ENCODE measurements around the gene BCL7C. TPM values are rescaled to one million over a fixed set of nuclear protein-coding genes. Genes with fewer than 3 reads are reported as not detected.

The BCL7C gene
- polyA plus RNA-seq, 1 donor (not counting 4 experiments of a cell fraction or from before 2014, with no cell fraction given), result 19.2 TPM

DNA sequence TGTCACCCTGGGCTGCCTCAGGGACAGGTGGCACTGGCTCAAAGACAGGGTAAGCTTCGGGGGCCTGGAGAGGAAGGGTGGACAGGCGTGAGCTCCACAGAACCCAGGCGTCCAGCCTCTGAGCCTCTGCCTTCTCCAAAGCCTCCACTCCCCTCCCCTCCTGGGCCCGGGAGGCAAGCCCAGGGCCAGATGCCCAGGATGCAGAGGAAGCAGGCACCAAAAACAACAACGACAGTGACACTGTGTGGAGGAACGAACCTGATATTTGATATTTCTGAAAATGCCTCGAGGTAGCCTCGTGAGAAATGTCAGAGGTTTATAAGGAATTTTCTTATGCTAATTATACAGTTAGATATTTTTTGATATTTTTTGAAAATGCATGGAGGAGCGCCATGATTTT is 6.0 kb downstream of the BCL7C start:
- no peak for TF ChIP-seq EZH2 (IDR thresholded peaks at IDR 0.05; ENCODE audit: low read length)
- TF ChIP-seq, protein P1, sequence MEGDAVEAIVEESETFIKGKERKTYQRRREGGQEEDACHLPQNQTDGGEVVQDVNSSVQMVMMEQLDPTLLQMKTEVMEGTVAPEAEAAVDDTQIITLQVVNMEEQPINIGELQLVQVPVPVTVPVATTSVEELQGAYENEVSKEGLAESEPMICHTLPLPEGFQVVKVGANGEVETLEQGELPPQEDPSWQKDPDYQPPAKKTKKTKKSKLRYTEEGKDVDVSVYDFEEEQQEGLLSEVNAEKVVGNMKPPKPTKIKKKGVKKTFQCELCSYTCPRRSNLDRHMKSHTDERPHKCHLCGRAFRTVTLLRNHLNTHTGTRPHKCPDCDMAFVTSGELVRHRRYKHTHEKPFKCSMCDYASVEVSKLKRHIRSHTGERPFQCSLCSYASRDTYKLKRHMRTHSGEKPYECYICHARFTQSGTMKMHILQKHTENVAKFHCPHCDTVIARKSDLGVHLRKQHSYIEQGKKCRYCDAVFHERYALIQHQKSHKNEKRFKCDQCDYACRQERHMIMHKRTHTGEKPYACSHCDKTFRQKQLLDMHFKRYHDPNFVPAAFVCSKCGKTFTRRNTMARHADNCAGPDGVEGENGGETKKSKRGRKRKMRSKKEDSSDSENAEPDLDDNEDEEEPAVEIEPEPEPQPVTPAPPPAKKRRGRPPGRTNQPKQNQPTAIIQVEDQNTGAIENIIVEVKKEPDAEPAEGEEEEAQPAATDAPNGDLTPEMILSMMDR (optimal IDR thresholded peaks at IDR 0.05 in 1 of 3, IDR thresholded peaks at IDR 0.05 in 1 of 3, conservative IDR thresholded peaks at IDR 0.05 in 1 of 3; ENCODE audit: extremely low read depth in 1 of 3, insufficient read depth in 2 of 3, low read length in 3 of 3), result no peak
- H2AFZ ChIP-seq (ENCODE audit: control insufficient read depth, low read length), result no peak overlapping the region
- H3K9me3 ChIP-seq (ENCODE audit: control insufficient read depth, low read depth, low read length), result no peaks in the 10 kb centered on the region
- no peaks in the 10 kb centered on the region for H3K27me3 ChIP-seq (ENCODE audit: control insufficient read depth, extremely low read depth, insufficient read depth, low read length)
- H3K4me1 ChIP-seq (ENCODE audit: control insufficient read depth, extremely low read depth, insufficient read depth, low read length), result peaks cover 3% of the 10 kb centered on the region
- dilution Hi-C loops (cut with MboI; ENCODE audit: extremely low pct_ligation_motif_present, low sequenced_read_pairs), result loop anchor here (25.0 kb wide), 1 partner anchor 101 kb away; the partner anchor contains the start of gene ZNF629
- H3K4me3 ChIP-seq (ENCODE audit: control insufficient read depth in 2 of 3, extremely low read depth in 1 of 3, insufficient read depth in 2 of 3, low read depth in 1 of 3, low read length in 3 of 3), result no peak overlapping the region
- peaks cover 4% of the 10 kb centered on the region for H3K79me2 ChIP-seq (ENCODE audit: control insufficient read depth, insufficient read depth, low read length)
- no peak overlapping the region for H3K4me2 ChIP-seq (ENCODE audit: control insufficient read depth, extremely low read depth, insufficient read depth, low read depth, low read length)
- no peaks in the 10 kb centered on the region for H3K9me1 ChIP-seq (ENCODE audit: control insufficient read depth, extremely low read depth, insufficient read depth, low read length)
- no peak for FAIRE-seq
- no peaks in the 10 kb centered on the region for H4K20me1 ChIP-seq (ENCODE audit: control insufficient read depth, extremely low read depth, insufficient read depth, low read length)
- no peak for DNase-seq (ENCODE audit: low read depth, low spot score)
- H3K36me3 ChIP-seq (ENCODE audit: control insufficient read depth in 2 of 2, extremely low read depth in 1 of 2, insufficient read depth in 2 of 2, low read length in 2 of 2), result peaks cover 10 to 14% of the 10 kb centered on the region in 2 experiments
- H3K27ac ChIP-seq (ENCODE audit: control insufficient read depth, insufficient read depth, low read length), result no peak overlapping the region
- H3K9ac ChIP-seq (ENCODE audit: control insufficient read depth, extremely low read depth, insufficient read depth, low read length), result no peak overlapping the region

DNA sequence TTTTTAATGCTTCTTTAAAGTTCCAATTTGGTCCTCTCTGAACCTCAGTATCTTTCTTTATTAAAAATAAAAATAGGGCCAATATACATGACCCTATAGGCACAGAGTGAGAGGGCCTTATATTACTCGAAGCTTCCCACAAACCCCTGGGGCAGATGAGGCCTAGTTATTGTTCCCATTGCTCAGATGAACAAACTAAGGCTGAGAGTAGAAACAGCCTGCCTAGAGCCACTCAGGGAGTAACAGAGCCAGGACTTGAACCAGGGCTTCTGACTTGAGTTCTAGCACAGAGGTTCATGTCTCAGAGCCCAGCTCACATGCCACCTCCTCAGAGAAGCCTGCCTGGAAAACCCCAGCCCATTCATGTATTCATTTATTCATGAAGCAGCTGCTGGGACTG is 7.7 kb downstream of the BCL7C start:
- dilution Hi-C loops (cut with MboI; ENCODE audit: extremely low pct_ligation_motif_present, low sequenced_read_pairs), result loop anchor here (25.0 kb wide), 1 partner anchor 99 kb away; the partner anchor contains the start of gene ZNF629
- Histone ChIP-seq H2AFZ (ENCODE audit: control insufficient read depth, low read length) (no peak overlapping the region), H3K9me3 (ENCODE audit: control insufficient read depth, low read depth, low read length) (no peaks in the 10 kb centered on the region), H4K20me1 (ENCODE audit: control insufficient read depth, extremely low read depth, insufficient read depth, low read length) (no peaks in the 10 kb centered on the region), H3K4me1 (ENCODE audit: control insufficient read depth, extremely low read depth, insufficient read depth, low read length) (no peaks in the 10 kb centered on the region), H3K4me3 (ENCODE audit: control insufficient read depth in 2 of 3, extremely low read depth in 1 of 3, insufficient read depth in 2 of 3, low read depth in 1 of 3, low read length in 3 of 3) (no peak overlapping the region), H3K9ac (ENCODE audit: control insufficient read depth, extremely low read depth, insufficient read depth, low read length) (no peak overlapping the region), H3K9me1 (ENCODE audit: control insufficient read depth, extremely low read depth, insufficient read depth, low read length) (no peaks in the 10 kb centered on the region), H3K27ac (ENCODE audit: control insufficient read depth, insufficient read depth, low read length) (no peak overlapping the region), H3K4me2 (ENCODE audit: control insufficient read depth, extremely low read depth, insufficient read depth, low read depth, low read length) (no peak overlapping the region), H3K27me3 (ENCODE audit: control insufficient read depth, extremely low read depth, insufficient read depth, low read length) (no peaks in the 10 kb centered on the region), H3K79me2 (ENCODE audit: control insufficient read depth, insufficient read depth, low read length) (no peaks in the 10 kb centered on the region), H3K36me3 (ENCODE audit: control insufficient read depth in 2 of 2, extremely low read depth in 1 of 2, insufficient read depth in 2 of 2, low read length in 2 of 2) (peaks cover 4 to 11% of the 10 kb centered on the region in 2 experiments)
- TF ChIP-seq, protein P1 (optimal IDR thresholded peaks at IDR 0.05 in 1 of 3, IDR thresholded peaks at IDR 0.05 in 1 of 3, conservative IDR thresholded peaks at IDR 0.05 in 1 of 3; ENCODE audit: extremely low read depth in 1 of 3, insufficient read depth in 2 of 3, low read length in 3 of 3), result no peak
- TF ChIP-seq EZH2 (IDR thresholded peaks at IDR 0.05; ENCODE audit: low read length), result no peak
- DNase-seq (ENCODE audit: low read depth, low spot score) (no peak), FAIRE-seq (no peak)
